Measurements from ENCODE around the gene PABPN1. TPM values are rescaled to one million over a fixed set of nuclear protein-coding genes. Genes with fewer than 3 reads are reported as not detected.
A peak's percentile ranks its signal among the peaks of the same experiment; 100 is the strongest.

PABPN1 gene
- total and polyA plus RNA-seq, 11 donors = 23.7 to 102 (median 62.5) TPM

- peaks cover 0 to 36% (median 0%) of the 10 kb centered on the region in 9 donors for H3K27me3 ChIP-seq
- ATAC-seq (no peak), DNase-seq (no peak)
- H3K4me1 ChIP-seq = peaks cover 0 to 32% (median 6%) of the 10 kb centered on the region in 12 donors
- 69 to 82% (median 77%) methylated on average over 6 of the region's 6 CpGs for WGBS, 4 donors
- no peaks in the 10 kb centered on the region for H3K9me3 ChIP-seq
- no peak overlapping the region for H3K4me3 ChIP-seq
- intact Hi-C loops (cut with DNase I) = loop anchor here in 1 of 10 donors (5.0 kb wide), 1 partner anchor 34 kb away; no protein-coding TSS in a partner anchor
- no peak overlapping the region for H3K27ac ChIP-seq
- no peak for TF ChIP-seq CTCF (IDR thresholded peaks at IDR 0.05)
- no peak for TF ChIP-seq POLR2A (IDR thresholded peaks at IDR 0.05)
- peaks cover 0 to 8% (median 0%) of the 10 kb centered on the region in 9 donors for H3K36me3 ChIP-seq
Observed at GRCh38 chr14:23361763-23362162, 40.5 kb downstream of the PABPN1 start.

DNA sequence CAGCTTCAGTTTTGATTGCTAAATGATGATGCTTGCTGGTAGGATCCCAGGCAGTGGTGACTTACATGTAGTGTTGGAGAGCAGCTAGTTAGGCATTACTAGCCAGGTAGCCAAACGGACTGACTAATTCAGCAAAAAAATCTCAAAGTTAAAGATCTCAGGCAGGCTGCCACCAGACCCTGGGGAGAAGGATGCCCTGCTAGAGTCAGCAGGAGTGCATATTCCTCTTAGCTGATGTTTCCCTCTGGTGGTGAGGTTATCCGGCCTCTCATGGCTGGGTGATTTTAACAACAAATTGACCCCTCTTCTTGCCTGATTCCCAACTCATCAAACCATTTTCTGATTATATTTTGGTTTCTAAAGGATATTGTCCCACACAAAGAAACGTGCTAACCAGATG is 40.9 kb downstream of the PABPN1 start:
- Histone ChIP-seq H3K27ac (peak overlapping the region in 1 of 12 donors; percentile 32), H3K4me3 (no peak overlapping the region), H3K9me3 (no peaks in the 10 kb centered on the region), H3K36me3 (peaks cover 0 to 8% (median 0%) of the 10 kb centered on the region in 9 donors), H3K27me3 (peaks cover 0 to 40% (median 0%) of the 10 kb centered on the region in 9 donors), H3K4me1 (peaks cover 0 to 32% (median 6%) of the 10 kb centered on the region in 12 donors)
- DNase-seq (no peak), ATAC-seq (no peak)
- WGBS, 4 donors = 54 to 70% (median 63%) methylated on average over 3 of the region's 3 CpGs
- intact Hi-C loops (cut with DNase I) = loop anchor here in 1 of 10 donors (5.0 kb wide), 1 partner anchor 35 kb away; no protein-coding TSS in a partner anchor
- TF ChIP-seq CTCF (IDR thresholded peaks at IDR 0.05) (no peak), POLR2A (IDR thresholded peaks at IDR 0.05) (no peak)

- intact Hi-C loops (cut with DNase I) = loop anchor here in 1 of 10 donors (5.0 kb wide), 1 partner anchor 37 kb away; no protein-coding TSS in a partner anchor
Observed at GRCh38 chr14:23364164-23365035, 43.1 kb downstream of the PABPN1 start.

More at GRCh38 chr14:23364164-23365035, 43.1 kb downstream of the PABPN1 start:
- Histone ChIP-seq H3K4me3 (peak overlapping the region; percentile 25 to 69 (median 56)), H3K27ac (peak overlapping the region; percentile 62 to 96 (median 84)), H3K9me3 (no peaks in the 10 kb centered on the region), H3K36me3 (peaks cover 0 to 8% (median 0%) of the 10 kb centered on the region in 9 donors), H3K4me1 (peaks cover 0 to 32% (median 6%) of the 10 kb centered on the region in 12 donors), H3K27me3 (peaks cover 0 to 41% (median 0%) of the 10 kb centered on the region in 9 donors)
- DNase-seq (peak in 1 of 5 donors; percentile 55), ATAC-seq (peak in 3 of 4 donors; percentile 13 to 29 (median 13))
- no peak for TF ChIP-seq CTCF (IDR thresholded peaks at IDR 0.05)
- no peak for TF ChIP-seq POLR2A (IDR thresholded peaks at IDR 0.05)
- WGBS, 4 donors = 38 to 49% (median 45%) methylated on average over 21 of the region's 21 CpGs

Data from heart left ventricle (tissue), 16 donors.